Adipocyte (in vitro differentiated cells): ENCODE data around the gene NEK3.
A peak's percentile ranks its signal among the peaks of the same experiment; 100 is the strongest.
"Not testable (repeated sequence)": the region's sequence is repeated elsewhere in the genome, so short reads cannot be mapped to it uniquely, and the experiment has no call there.

Experiments
- DNase-seq: peaks from one replicate; pipeline ENCODE4 v3.0.0-alpha.2; 2015; ENCODE audit warnings: low read depth
- H3K27me3 ChIP-seq: replicated peaks from 2 replicates; pipeline ENCODE4 v1.7.0; 2013; ENCODE audit warnings: mild to moderate bottlenecking, low read length, moderate library complexity; ENCODE audit not compliant: control insufficient read depth, insufficient read depth
- H3K36me3 ChIP-seq: 2 replicates; pipeline ENCODE4 v1.7.0; 2013; ENCODE audit warnings: low read length, mild to moderate bottlenecking, moderate library complexity; ENCODE audit not compliant: control insufficient read depth, insufficient read depth, severe bottlenecking
- H3K4me1 ChIP-seq: 2 replicates; pipeline ENCODE4 v1.7.0; 2013; ENCODE audit warnings: mild to moderate bottlenecking, low read length, moderate library complexity; ENCODE audit not compliant: control insufficient read depth, insufficient read depth
- H3K4me3 ChIP-seq: 2 replicates; pipeline ENCODE4 v1.7.0; 2013; ENCODE audit warnings: mild to moderate bottlenecking, low read length, moderate library complexity
- H3K9ac ChIP-seq: 2 replicates; pipeline ENCODE4 v1.7.0; 2013; ENCODE audit warnings: mild to moderate bottlenecking, low read length, moderate library complexity
- H3K9me3 ChIP-seq: 2 replicates; pipeline ENCODE4 v1.7.0; 2013; ENCODE audit warnings: mild to moderate bottlenecking, low read length, moderate library complexity; ENCODE audit not compliant: control insufficient read depth

The NEK3 gene

GRCh38 chr13:52193587-52194183, 34.3 kb upstream of the NEK3 start:
- H3K36me3 ChIP-seq, H3K27me3 ChIP-seq, H3K4me1 ChIP-seq, H3K9me3 ChIP-seq: not testable (repeated sequence)
- Histone ChIP-seq H3K9ac (peak overlapping the region; percentile 95), H3K4me3 (peak overlapping the region; percentile 100)
- DNase-seq: peak; percentile 44

GRCh38 chr13:52187424-52188187, 28.2 kb upstream of the NEK3 start:
- H3K9ac ChIP-seq, H3K9me3 ChIP-seq, DNase-seq, H3K4me3 ChIP-seq, H3K4me1 ChIP-seq, H3K27me3 ChIP-seq: not testable (repeated sequence)
- peaks cover 38% of the 10 kb centered on the region for H3K36me3 ChIP-seq

GRCh38 chr13:52187029-52187423, 27.6 kb upstream of the NEK3 start:
- no peaks in the 10 kb centered on the region for H3K27me3 ChIP-seq
- no peak overlapping the region for H3K9ac ChIP-seq
- no peak overlapping the region for H3K4me3 ChIP-seq
- no peaks in the 10 kb centered on the region for H3K9me3 ChIP-seq
- no peak for DNase-seq
- H3K4me1 ChIP-seq: no peaks in the 10 kb centered on the region
- peaks cover 39% of the 10 kb centered on the region for H3K36me3 ChIP-seq

GRCh38 chr13:52181316-52181954, 22.0 kb upstream of the NEK3 start:
- H3K9me3 ChIP-seq, H3K9ac ChIP-seq, H3K4me1 ChIP-seq, H3K4me3 ChIP-seq, H3K27me3 ChIP-seq, DNase-seq: not testable (repeated sequence)
- peaks cover 48% of the 10 kb centered on the region for H3K36me3 ChIP-seq

GRCh38 chr13:52179925-52180324, 20.5 kb upstream of the NEK3 start:
- Histone ChIP-seq H3K9ac (no peak overlapping the region), H3K36me3 (peaks cover 38% of the 10 kb centered on the region), H3K4me3 (no peak overlapping the region), H3K4me1 (no peaks in the 10 kb centered on the region), H3K27me3 (no peaks in the 10 kb centered on the region), H3K9me3 (no peaks in the 10 kb centered on the region)
- DNase-seq: no peak

GRCh38 chr13:52177276-52177675, 17.9 kb upstream of the NEK3 start:
- DNase-seq: no peak
- Histone ChIP-seq H3K4me3 (no peak overlapping the region), H3K4me1 (no peaks in the 10 kb centered on the region), H3K27me3 (no peaks in the 10 kb centered on the region), H3K36me3 (peaks cover 39% of the 10 kb centered on the region), H3K9me3 (no peaks in the 10 kb centered on the region), H3K9ac (no peak overlapping the region)

- H3K9me3 ChIP-seq, H3K27me3 ChIP-seq, H3K9ac ChIP-seq, H3K4me1 ChIP-seq, H3K4me3 ChIP-seq, DNase-seq: not testable (repeated sequence)
- peaks cover 48% of the 10 kb centered on the region for H3K36me3 ChIP-seq
Observed at GRCh38 chr13:52173970-52174369, 14.6 kb upstream of the NEK3 start.

- H3K36me3 ChIP-seq: peaks cover 49% of the 10 kb centered on the region
Observed at GRCh38 chr13:52173373-52173772, 14.0 kb upstream of the NEK3 start.

GRCh38 chr13:52171686-52172085, 12.3 kb upstream of the NEK3 start:
- H3K36me3 ChIP-seq: peaks cover 60% of the 10 kb centered on the region
- H3K4me3 ChIP-seq, H3K9ac ChIP-seq, H3K27me3 ChIP-seq, DNase-seq, H3K9me3 ChIP-seq, H3K4me1 ChIP-seq: not testable (repeated sequence)

More at GRCh38 chr13:52173373-52173772, 14.0 kb upstream of the NEK3 start:
- Histone ChIP-seq H3K4me3 (no peak overlapping the region), H3K27me3 (no peaks in the 10 kb centered on the region), H3K9me3 (no peaks in the 10 kb centered on the region), H3K9ac (no peak overlapping the region), H3K4me1 (no peaks in the 10 kb centered on the region)
- DNase-seq: no peak

GRCh38 chr13:52170828-52171391, 11.5 kb upstream of the NEK3 start:
- peaks cover 59% of the 10 kb centered on the region for H3K36me3 ChIP-seq

GRCh38 chr13:52169839-52170238, 10.4 kb upstream of the NEK3 start:
- Histone ChIP-seq H3K9me3 (no peaks in the 10 kb centered on the region), H3K27me3 (no peaks in the 10 kb centered on the region), H3K9ac (no peak overlapping the region), H3K4me3 (no peak overlapping the region), H3K4me1 (no peaks in the 10 kb centered on the region), H3K36me3 (peaks cover 57% of the 10 kb centered on the region)
- DNase-seq: no peak

More at GRCh38 chr13:52170828-52171391, 11.5 kb upstream of the NEK3 start:
- DNase-seq, H3K9ac ChIP-seq, H3K4me1 ChIP-seq, H3K9me3 ChIP-seq, H3K4me3 ChIP-seq, H3K27me3 ChIP-seq: not testable (repeated sequence)
